GM12801 (cell line): ENCODE data around the gene PIGR.

Experiments
- TF ChIP-seq, protein P1 (sequence below): IDR thresholded peaks from one replicate; pipeline ENCODE4 v1.5.1; 2011; ENCODE audit warnings: control low read depth; ENCODE audit not compliant: insufficient read length; ENCODE audit errors: extremely low read depth

PIGR gene

DNA sequence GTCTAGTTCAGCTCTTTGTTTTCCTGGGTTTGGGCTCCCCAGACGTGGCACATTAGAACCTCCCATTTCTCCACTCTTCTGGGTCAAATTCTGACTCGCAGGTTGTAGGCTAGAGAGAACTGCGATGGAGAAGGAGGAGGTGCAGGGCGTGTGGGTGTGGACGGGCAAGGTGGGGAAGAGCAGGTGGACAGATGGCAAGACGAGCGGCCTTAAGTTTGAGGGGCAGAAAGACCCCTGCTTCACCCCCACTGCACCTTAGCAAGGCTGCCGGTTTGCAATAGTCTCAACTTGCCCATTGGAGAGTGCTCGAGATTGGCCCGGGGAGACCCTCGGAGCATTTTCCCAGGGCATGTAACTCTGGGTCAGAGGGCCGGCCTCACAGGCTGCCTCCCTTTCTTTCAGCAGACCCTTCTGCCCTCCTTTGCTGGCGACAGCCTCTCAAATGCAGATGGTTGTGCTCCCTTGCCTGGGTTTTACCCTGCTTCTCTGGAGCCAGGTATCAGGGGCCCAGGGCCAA, 47.3 kb downstream of the PIGR start:
- TF ChIP-seq, protein P1, sequence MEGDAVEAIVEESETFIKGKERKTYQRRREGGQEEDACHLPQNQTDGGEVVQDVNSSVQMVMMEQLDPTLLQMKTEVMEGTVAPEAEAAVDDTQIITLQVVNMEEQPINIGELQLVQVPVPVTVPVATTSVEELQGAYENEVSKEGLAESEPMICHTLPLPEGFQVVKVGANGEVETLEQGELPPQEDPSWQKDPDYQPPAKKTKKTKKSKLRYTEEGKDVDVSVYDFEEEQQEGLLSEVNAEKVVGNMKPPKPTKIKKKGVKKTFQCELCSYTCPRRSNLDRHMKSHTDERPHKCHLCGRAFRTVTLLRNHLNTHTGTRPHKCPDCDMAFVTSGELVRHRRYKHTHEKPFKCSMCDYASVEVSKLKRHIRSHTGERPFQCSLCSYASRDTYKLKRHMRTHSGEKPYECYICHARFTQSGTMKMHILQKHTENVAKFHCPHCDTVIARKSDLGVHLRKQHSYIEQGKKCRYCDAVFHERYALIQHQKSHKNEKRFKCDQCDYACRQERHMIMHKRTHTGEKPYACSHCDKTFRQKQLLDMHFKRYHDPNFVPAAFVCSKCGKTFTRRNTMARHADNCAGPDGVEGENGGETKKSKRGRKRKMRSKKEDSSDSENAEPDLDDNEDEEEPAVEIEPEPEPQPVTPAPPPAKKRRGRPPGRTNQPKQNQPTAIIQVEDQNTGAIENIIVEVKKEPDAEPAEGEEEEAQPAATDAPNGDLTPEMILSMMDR: no peak

DNA sequence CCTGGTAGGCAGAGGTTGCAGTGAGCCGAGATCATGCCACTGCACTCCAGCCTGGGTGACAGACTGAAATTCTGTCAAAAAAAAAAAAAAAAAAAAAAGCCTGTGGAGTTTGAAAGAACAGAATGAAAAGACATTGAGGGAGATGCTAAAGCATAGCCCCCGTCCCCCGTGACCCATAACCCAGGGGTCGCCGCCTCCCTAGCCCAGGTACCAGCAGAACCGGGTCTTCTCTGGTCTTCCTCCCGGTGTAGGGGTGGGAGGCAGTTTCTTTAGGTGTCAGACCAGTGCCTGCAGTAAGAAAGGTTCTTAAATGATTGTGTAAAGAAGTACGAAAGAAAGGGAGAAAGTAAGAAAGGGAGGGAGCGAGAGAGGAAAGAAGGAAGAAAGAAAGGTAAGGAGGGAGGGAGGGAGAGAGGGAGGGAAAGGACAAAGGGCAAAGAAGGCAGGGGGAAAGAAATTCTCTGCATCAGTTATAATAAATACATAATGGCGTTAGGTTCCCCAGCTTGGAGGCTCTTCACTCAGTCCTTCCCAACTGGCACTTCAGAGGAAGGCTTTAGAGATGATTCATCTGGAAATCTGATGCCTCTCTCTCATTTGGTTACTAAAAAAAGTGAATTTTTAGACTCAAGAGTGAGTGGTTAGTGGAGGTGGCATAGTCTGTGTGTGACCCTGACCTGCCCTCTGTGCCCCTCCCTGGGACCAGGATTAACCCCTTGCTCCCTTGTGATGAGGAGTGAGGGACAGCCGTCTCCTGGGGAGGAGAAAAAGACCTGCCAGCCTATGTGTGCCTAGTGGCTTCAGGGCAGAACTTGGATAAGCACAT, 48.0 kb downstream of the PIGR start:
- TF ChIP-seq, protein P1: no peak

DNA sequence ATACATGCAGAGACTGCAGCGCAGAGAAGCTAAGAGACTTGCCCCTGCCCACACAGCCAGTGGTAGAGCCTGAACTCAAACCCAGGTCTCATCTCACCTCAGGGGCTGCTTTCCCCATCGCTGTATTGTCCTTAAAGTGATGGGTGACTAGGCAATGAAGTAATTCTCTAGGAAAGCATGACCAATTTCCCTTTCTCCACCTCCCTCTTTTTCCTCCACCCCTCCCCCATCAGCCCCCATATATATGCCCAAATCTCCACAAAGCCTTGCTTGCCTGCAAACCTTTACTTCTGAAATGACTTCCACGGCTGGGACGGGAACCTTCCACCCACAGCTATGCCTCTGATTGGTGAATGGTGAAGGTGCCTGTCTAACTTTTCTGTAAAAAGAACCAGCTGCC, 49.1 kb downstream of the PIGR start, which contains the start of gene IL24:
TSS of gene IL24 (plus strand) at position 269 of the 400 bp plus-strand sequence. CDS start 390 bp downstream, outside the sequence.
- TF ChIP-seq, protein P1: no peak

DNA sequence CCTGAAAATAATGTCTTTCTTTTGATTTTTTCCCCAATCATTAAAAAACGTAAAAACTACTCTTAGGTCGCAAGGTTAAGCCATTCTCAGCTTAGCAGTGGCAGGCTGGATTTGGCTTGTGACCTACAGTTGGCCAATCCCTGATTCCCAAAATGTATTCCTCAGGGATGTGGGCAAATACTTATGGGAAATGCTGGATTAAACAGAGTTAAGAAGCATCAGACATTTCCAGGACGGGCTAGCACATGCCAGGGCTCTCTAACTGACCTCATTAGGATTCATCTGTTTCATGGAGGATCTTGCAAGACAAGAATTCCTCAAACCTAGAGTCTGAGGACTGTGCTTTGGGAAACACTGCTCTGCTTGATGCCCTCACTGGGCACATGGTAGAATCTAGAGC, 50.0 kb downstream of the PIGR start:
- TF ChIP-seq, protein P1: no peak

DNA sequence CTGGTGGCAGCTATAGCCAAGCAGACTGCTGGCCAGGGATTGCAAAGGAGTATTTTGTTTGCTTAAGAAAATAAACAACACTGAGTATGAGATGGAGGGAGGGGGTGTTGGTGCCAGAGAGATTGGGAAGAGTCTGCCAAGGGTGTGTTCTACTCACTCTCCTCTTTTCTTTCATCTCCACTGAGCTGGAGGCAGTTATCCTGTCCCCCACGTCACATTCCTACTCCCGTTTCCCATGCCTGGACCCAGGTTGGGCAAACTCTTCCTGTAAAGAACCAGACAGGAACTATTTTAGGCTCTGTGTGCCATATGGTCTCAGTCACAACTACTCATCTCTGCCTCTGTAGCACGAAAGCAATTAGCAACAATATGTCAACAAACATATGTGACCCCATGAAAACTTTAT, 50.4 kb downstream of the PIGR start:
- TF ChIP-seq, protein P1: no peak

DNA sequence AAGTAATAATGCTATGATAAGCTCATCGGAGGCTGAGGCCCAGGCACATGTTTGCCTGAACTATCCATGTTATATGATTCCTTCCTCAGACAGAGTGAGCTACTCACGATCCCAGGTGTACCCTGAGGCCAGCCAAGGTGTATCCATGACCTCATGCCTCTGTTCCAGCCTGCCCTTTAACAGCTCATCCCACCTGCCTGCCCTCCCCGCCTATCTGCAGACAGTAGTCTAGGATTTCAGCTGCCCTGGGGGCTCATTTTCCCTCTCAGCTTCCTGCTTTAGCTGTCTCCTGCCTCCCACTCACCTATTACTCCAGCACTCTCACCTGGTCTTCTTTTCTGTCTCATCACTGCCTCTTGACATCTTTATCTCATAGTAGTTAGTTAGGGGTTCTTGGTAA, 50.9 kb downstream of the PIGR start:
- TF ChIP-seq, protein P1: no peak

DNA sequence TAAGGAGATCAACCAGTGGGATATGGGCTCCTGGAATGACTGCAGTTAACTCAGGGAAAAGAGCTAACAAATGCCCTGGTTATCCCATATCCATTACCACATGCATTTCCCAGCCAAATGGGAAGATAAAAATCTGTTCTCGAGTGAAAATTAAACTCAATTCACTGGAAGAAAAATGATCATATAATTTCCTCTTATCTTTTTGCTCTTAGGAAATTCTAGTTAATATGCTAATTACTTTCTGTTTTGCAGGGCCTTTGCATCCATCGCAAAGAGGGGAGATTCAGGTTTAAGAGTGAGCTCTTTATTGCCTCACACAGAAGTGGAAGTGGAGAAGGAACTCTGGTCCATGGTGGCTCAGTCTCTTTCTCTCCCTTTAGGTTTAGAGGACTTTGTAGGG, 52.9 kb downstream of the PIGR start:
- TF ChIP-seq, protein P1: no peak
